ENCODE data around the gene PRKN. TPM values are rescaled to one million over a fixed set of nuclear protein-coding genes. Genes with fewer than 3 reads are reported as not detected.

The PRKN gene
- total and polyA plus RNA-seq, 2 donors (not counting 3 experiments of a cell fraction or from before 2014, with no cell fraction given) = 0.06 TPM; not detected in 1

GRCh38 chr6:162184465-162184864, 543.1 kb downstream of the PRKN start:
- POLR2A ChIA-PET = no interaction called here
- peak; percentile 82 for FAIRE-seq

More at GRCh38 chr6:162184465-162184864, 543.1 kb downstream of the PRKN start:
- Histone ChIP-seq H3K27ac (ENCODE audit: insufficient read depth, low read depth, low read length) (peak overlapping the region; percentile 58), H4K20me1 (replicated peaks; ENCODE audit: control insufficient read depth, extremely low read depth, insufficient read depth, low read length) (no peaks in the 10 kb centered on the region), H3K9me3 (replicated peaks; ENCODE audit: control insufficient read depth, insufficient read depth, low read length) (no peaks in the 10 kb centered on the region), H3K9me1 (replicated peaks; ENCODE audit: control insufficient read depth, extremely low read depth, insufficient read depth, low read length) (no peaks in the 10 kb centered on the region), H3K36me3 (ENCODE audit: control insufficient read depth in 2 of 2, extremely low read depth in 1 of 2, insufficient read depth in 2 of 2, low read length in 2 of 2) (no peaks in the 10 kb centered on the region), H3K4me3 (replicated peaks in 1 of 3; ENCODE audit: insufficient read depth in 1 of 3, low read depth in 1 of 3, low read length in 3 of 3) (no peak overlapping the region), H3K4me1 (ENCODE audit: control insufficient read depth, extremely low read depth, insufficient read depth, low read length) (peaks cover 17% of the 10 kb centered on the region), H2AFZ (ENCODE audit: low read depth, low read length) (no peak overlapping the region), H3K79me2 (ENCODE audit: control insufficient read depth, insufficient read depth, low read length) (no peaks in the 10 kb centered on the region), H3K27me3 (ENCODE audit: control insufficient read depth in 2 of 2, insufficient read depth in 2 of 2, low read length in 2 of 2) (no peaks in the 10 kb centered on the region), H3K4me2 (ENCODE audit: insufficient read depth, low read length) (no peak overlapping the region), H3K9ac (replicated peaks; ENCODE audit: extremely low read depth, insufficient read depth, low read length) (no peak overlapping the region)
- peak; percentile 1 for DNase-seq (ENCODE audit: low read depth, low spot score)
- intact Hi-C loops (cut with micrococcal nuclease) (loop anchor here (5.0 to 10.0 kb wide), 2 partner anchors 543 to 770 kb away; partner anchors contain the start of genes PACRG and PRKN), dilution Hi-C loops (cut with MboI; ENCODE audit: extremely low pct_ligation_motif_present, low sequenced_read_pairs) (no loop called here)
- CTCF ChIA-PET = no interaction called here
- TF ChIP-seq CTCF (IDR thresholded peaks at IDR 0.05; ENCODE audit: extremely low read depth in 1 of 2, insufficient read depth in 1 of 2, low read depth in 1 of 2, low read length in 2 of 2) = no peak
- TF ChIP-seq, protein P1, sequence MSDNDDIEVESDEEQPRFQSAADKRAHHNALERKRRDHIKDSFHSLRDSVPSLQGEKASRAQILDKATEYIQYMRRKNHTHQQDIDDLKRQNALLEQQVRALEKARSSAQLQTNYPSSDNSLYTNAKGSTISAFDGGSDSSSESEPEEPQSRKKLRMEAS (IDR thresholded peaks at IDR 0.05; ENCODE audit: insufficient read depth, insufficient read length) = peak; percentile 14
- no peak for TF ChIP-seq EZH2 (IDR thresholded peaks at IDR 0.05; ENCODE audit: borderline replicate concordance, low read depth, low read length, severe bottlenecking)
- peak; percentile 29 for TF ChIP-seq JUN (IDR thresholded peaks at IDR 0.05; ENCODE audit: borderline replicate concordance, insufficient read depth, insufficient read length, low read depth)
- no peak for TF ChIP-seq FOS (IDR thresholded peaks at IDR 0.05; ENCODE audit: borderline replicate concordance, insufficient read depth, low read length)
- no peak for TF ChIP-seq POLR2AphosphoS5 (IDR thresholded peaks at IDR 0.05; ENCODE audit: insufficient read depth, low read depth, low read length)
- BruUV-seq (replicated peaks) = no TSS peak

Data from endothelial cell of umbilical vein (primary cell).